Measurements from ENCODE around the gene CCL7.

CCL7 gene

GRCh38 chr17:34291721-34292348 is 21.8 kb downstream of the CCL7 start:
- no peak for DNase-seq

- DNase-seq: no peak
Observed at GRCh38 chr17:34299027-34299426, 29.0 kb downstream of the CCL7 start.

DNA sequence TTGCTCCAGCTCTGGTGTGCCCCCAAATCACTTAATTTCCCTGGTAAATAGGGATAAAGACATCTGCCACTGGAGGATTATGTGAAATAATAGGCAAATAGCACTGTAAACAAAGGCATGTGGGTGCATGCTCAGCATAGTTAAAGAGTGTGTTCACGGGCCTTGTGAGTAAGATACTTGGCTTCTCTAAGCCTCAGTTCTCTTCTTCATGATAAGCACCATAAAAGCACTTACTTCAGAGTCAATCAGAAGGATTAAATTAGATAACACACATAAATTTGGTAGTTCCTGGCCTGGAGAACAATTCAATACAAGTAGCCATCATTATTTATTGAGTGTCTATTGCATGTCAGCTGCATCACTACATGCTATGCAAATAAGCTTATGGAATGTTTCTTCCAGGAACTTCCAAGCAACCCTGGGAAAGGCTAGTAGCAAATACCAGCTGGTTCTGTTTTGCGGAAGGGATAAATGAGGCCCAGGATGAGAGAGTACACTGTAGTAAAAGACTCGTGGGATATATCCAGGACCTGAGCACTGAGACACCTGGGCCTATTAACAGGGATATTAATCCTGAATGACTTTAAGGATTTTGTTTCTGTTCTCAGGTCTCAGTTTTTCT is 30.0 kb downstream of the CCL7 start:
- no peak for DNase-seq

DNA sequence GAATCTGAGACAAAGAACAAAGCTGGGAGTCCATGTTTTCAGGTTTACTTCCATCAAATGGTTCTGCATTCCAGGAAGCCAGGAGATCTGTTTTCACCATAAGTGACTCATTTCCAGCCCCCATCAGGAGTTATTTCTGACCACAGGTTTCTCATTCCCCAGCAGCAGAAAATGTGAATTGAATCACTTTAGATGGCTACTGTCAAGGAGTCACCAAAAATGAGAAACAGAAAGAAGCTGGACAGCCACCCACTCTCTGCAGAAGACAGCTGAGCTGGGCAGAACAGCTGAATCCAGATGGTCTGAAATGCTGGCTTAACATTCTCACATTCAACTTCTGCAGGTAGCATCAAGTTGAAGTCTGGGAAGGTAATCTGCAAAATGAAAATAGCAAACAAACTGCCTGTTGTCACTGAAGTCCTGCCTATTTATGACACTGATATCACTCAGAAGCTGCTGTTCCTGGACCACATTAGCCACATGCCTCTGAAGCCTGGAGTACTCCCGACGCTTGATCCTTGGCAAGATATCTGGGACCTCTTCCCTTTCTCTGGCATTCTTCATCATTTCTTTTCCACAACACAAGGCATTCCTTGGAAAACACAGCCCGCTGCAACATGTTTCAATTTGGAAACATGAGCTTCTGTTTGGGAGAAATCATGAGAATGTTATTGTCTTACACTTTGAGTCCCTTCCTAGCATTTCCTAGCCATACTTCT is 30.8 kb downstream of the CCL7 start:
- DNase-seq: no peak

DNA sequence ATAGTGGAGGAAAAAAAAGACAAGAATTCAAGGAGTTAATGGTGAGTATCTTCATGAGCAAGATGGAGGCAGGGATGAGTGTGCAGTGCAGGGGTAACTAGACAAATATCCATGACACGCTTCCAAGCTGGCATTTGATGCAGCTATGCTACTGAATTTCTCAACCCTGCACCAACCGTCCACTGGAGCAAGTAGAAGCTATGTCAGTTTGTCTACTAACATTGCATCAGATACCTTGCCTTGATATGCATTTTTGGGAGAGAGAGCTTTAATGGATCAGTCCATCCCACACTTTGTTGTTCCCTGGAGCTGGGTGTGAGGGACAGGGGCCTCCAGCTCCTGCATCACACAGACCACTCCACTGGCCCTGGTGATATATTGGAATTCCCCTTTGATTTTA is 32.0 kb downstream of the CCL7 start:
- no peak for DNase-seq

- DNase-seq: no peak
Observed at GRCh38 chr17:34302636-34303035, 32.6 kb downstream of the CCL7 start.

DNA sequence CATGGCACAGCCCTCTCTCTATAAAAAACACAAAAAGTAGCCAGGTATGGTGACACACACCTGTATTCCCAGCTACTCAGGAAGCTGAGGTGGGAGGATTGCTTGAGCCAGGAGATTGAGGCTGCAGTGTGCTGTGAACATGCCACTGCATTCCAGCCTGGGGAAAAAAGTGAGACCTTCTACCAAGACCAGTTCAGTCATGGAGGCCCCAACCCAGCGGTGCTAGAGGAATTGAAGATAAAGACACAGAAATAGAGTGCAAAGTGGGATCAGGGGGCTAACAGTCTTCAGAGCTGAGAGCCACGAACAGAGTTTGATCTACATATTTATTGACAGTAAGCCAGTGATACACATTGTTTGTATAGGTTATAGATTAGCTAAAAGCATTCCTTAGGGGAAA is 33.6 kb downstream of the CCL7 start:
- DNase-seq: no peak

DNA sequence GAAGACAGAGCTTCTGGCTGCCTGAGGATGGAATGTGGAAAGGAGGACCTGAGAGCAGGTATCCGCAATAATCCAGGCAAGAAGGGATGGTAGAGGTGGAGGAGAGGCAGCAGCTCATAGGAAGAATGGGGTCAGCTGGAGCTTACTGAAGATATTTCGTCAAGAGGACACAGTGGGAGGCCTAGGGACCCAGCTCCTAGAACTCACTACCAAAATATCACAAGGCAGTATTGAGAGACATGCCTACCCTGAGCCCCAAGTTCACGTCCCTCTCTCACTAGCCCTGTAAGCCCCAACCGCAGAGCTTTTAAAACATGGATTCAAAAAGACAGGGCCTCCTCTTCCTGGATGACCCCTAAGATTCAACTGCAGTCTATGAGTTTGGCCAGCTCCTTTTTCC is 35.0 kb downstream of the CCL7 start:
- DNase-seq: no peak

DNA sequence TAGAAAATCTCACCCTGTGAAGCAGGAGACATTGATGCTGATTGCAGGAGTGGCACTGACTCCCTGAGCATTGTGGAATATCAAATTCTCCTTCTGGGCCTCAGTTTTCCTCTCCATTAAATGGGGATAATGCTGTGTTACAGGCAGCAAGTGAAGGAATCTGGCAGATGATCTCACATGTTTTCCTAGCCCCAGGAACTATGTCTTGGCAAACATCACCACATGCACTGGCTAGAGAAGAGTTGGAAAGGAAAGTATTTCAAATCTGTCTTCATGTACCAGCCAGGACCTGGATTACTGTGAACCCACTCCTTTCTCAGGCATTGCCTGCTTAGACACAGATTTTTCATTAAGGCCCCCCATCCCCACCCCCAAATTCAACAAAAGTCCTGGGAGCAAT is 35.6 kb downstream of the CCL7 start:
- DNase-seq: no peak

- no peak for DNase-seq
Observed at GRCh38 chr17:34306466-34306865, 36.4 kb downstream of the CCL7 start.

DNA sequence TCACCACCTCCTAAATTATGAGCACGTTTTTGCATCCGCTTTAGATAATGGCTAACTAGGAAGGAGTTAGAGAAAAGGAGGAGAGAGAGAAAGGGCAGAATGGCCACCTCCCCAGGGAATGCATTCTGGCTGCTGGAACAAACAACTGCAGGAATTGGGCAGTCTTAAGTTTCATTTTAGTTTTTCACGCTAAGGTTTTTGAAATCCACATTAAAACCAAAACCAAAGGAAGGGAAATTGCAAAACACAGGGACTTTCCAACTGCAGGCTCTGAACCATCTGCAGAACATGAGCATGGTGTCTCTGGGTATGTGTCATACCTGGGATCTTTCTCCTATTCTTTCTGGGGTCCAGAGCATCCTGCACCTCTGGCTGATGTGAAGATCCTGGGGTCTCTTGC is 37.1 kb downstream of the CCL7 start:
- no peak for DNase-seq

DNA sequence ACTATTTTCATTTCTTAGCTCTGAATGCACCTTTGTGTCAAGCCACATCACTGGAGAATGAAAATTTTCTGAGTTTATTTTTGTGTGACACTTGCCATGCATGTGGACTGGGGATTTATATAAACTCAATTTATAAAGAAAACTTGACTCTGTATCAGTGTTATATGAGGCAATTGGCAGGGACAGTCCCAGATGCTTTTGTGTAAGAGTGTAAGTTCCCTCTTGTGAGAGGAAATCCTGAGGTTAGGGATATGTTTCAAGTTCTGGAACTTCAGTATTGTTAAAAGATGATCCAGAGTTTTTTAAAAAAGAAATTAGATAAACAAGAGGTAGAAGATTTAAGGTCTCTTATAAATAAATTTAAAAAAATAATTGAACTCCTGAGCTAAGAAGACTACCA is 38.4 kb downstream of the CCL7 start:
- DNase-seq: no peak

DNA sequence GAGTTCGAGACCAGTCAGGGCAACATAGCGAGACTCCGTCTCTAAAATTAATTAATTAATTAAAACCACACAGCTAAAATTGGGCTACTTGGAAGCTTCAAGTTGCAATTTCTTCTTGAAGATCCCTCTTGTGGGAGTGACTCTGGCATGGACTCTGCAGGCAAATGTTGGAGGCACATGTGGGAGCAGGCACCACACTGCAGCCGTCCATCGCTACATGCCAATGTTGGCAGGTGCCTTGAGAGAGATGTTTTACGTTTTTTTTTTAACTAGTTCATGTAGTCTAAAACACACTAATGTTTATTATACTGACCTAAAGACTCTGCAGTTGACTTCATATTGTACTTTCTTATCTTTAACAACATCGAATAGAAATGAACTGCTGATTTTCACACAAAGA is 41.3 kb downstream of the CCL7 start:
- no peak for DNase-seq

DNA sequence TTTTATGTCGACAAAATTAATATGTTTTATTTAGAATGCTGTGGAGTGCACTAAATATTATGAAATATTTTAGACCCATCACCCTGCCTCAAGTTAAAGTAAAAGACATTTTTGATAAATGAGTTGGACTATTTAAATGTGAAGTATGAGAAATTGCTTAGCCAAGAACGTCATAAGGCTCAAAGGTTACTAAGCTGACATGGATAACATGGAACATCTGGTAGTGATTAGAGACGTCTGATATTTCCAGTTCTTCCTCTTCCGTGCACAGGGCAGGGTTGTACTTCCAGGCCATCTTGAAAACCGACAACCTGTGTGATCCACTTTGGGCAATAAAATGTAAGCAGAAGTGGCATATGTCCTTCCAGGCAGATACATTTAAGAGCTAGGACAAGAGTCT is 42.1 kb downstream of the CCL7 start:
- DNase-seq: no peak

DNA sequence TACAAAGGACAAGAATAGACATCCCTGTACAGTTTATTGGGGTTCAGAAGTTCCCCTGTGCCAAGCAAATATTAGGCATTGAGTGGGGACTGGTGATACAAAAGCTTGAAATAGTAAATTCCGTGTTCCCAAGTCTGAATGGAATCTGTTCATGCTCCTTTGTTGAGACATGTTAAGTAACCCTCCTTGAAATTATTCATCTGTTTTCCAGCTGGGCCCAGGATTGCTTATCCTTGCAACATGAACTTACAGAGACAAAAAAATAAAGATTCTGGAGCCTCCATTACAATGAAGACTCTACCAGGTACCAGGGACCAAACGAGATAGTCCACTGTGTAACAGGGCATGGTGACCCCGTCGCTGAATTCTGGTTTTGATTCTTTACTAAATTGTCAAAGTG is 43.1 kb downstream of the CCL7 start:
- no peak for DNase-seq

GRCh38 chr17:34314279-34314678 is 44.3 kb downstream of the CCL7 start:
- DNase-seq: no peak

DNA sequence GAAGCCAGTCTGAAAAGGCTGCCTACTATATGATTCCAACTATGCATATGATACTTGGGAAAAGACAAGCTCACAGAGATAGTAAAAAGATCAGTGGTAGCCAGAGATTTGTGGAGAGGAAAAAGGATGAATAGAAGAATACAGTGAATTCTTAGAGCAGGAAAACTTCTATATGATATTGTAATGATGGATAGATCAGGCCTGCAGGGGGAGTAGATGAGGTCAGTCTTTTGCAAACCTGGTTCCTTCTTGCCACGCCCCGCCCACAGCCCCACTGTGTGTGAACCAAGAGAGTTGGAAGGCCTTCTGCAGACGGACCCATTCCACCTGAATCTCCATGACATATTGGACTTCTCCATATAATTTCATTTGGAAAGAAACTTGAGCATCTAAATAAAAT is 48.5 kb downstream of the CCL7 start:
- peak; percentile 59 for DNase-seq

GRCh38 chr17:34319039-34319483 is 49.0 kb downstream of the CCL7 start, which contains the start of gene CCL8:
Gene CCL8 (plus strand): TSS chr17:34319435. CDS start chr17:34319502, 67 bp downstream.
- DNase-seq: no peak

All from hematopoietic multipotent progenitor cell treated with erythropoietin and hydrocortisone succinate and interleukin-3 and kit ligand, for 6 days (in vitro differentiated cells).